Muscle of back (tissue), 11 donors: ENCODE results near the gene TALDO1. TPM values are rescaled to one million over a fixed set of nuclear protein-coding genes. Genes with fewer than 3 reads are reported as not detected.
A peak's percentile ranks its signal among the peaks of the same experiment; 100 is the strongest.

Experiments used
- DNase-seq, 3 donors: peaks; one replicate each; pipeline versions ENCODE4 v3.0.0 to v3.0.0-alpha.2; 2013
- polyA plus RNA-seq, 10 donors: library from polyadenylated mRNA; unstranded; fragments of 120-200 nt; gene quantifications; one replicate each; pipeline ENCODE4 v1.2.1, GENCODE V29; 2013; ENCODE audit not compliant: insufficient read length in 10 of 10

The TALDO1 gene
- polyA plus RNA-seq, 10 donors, result 55.0 to 92.1 (median 66.3) TPM

- DNase-seq, result no peak
These were observed 35.3 kb downstream of the TALDO1 start for GRCh38 chr11:782264-783174.

- DNase-seq, result peak; percentile 72 to 88 (median 76)
These were observed 36.3 kb downstream of the TALDO1 start for GRCh38 chr11:783581-784015.

GRCh38 chr11:786235-787083 is 39.2 kb downstream of the TALDO1 start:
- no peak for DNase-seq

- DNase-seq, result no peak
These were observed 39.9 kb downstream of the TALDO1 start for GRCh38 chr11:787084-787675.

- no peak for DNase-seq
These were observed 40.9 kb downstream of the TALDO1 start for GRCh38 chr11:788009-788640.

GRCh38 chr11:788953-789940 is 42.0 kb downstream of the TALDO1 start:
- DNase-seq, result no peak

- no peak for DNase-seq
These were observed 42.7 kb downstream of the TALDO1 start, which contains the start of gene CEND1 for GRCh38 chr11:789943-790342. Gene CEND1, minus strand, starts transcription at chr11:790090. Its CDS starts 1,514 bp downstream, at chr11:788576.

GRCh38 chr11:790721-791564 is 43.7 kb downstream of the TALDO1 start:
- no peak for DNase-seq

GRCh38 chr11:791658-792534 is 44.6 kb downstream of the TALDO1 start:
- no peak for DNase-seq

- no peak for DNase-seq
These were observed 45.2 kb downstream of the TALDO1 start for GRCh38 chr11:792535-792821.

- DNase-seq, result no peak
These were observed 45.6 kb downstream of the TALDO1 start for GRCh38 chr11:792873-793272.

- no peak for DNase-seq
These were observed 46.3 kb downstream of the TALDO1 start for GRCh38 chr11:793556-793955.

GRCh38 chr11:794013-794765 is 46.9 kb downstream of the TALDO1 start:
- no peak for DNase-seq

- no peak for DNase-seq
These were observed 47.7 kb downstream of the TALDO1 start for GRCh38 chr11:794766-795633.

GRCh38 chr11:795634-796564 is 48.6 kb downstream of the TALDO1 start:
- DNase-seq, result peak; percentile 69 to 87 (median 77)
